CD4-positive, CD25-positive, alpha-beta regulatory T cell (primary cell): ENCODE measurements around the gene CTTN. TPM values are rescaled to one million over a fixed set of nuclear protein-coding genes. Genes with fewer than 3 reads are reported as not detected.

ENCODE experiments used
- ATAC-seq, 2 donors: fragments of 150-1000 bp; cut with Tn5 transposase; one replicate each; pipeline ENCODE4 v1.10.0; 2021; ENCODE audit warnings: low read depth in 2 of 2, moderate number of reproducible peaks in 2 of 2, moderate library complexity in 1 of 2
- DNase-seq, 3 donors: peaks; one replicate each; pipeline versions ENCODE4 v3.0.0 to v3.0.0-alpha.2; 2012 to 2022; ENCODE audit warnings: mixed read lengths in 1 of 3
- H3K27ac ChIP-seq: one replicate; pipeline ENCODE4 v1.7.0; 2013; ENCODE audit warnings: mild to moderate bottlenecking, low read length; ENCODE audit not compliant: insufficient read depth, poor library complexity, severe bottlenecking
- H3K27me3 ChIP-seq: one replicate; pipeline ENCODE4 v1.7.0; 2013; ENCODE audit warnings: low read length; ENCODE audit not compliant: control insufficient read depth, insufficient read depth
- H3K36me3 ChIP-seq: one replicate; pipeline ENCODE4 v1.7.0; 2013; ENCODE audit warnings: mild to moderate bottlenecking, low read length, moderate library complexity; ENCODE audit not compliant: control insufficient read depth, insufficient read depth
- H3K4me1 ChIP-seq: 2 replicates; pipeline ENCODE4 v1.7.0; 2013; ENCODE audit warnings: mild to moderate bottlenecking, low read length; ENCODE audit not compliant: insufficient read depth, control insufficient read depth, poor library complexity, severe bottlenecking
- H3K4me3 ChIP-seq: one replicate; pipeline ENCODE4 v1.7.0; 2013; ENCODE audit warnings: low read depth, mild to moderate bottlenecking, low read length, moderate library complexity
- H3K9me3 ChIP-seq, 2 experiments: 1 replicate in 1 of 2; 2 replicates in 1 of 2; pipeline ENCODE4 v1.7.0; 2013; ENCODE audit warnings: low read length in 2 of 2, mild to moderate bottlenecking in 1 of 2, moderate library complexity in 1 of 2; ENCODE audit not compliant: control insufficient read depth in 2 of 2
- H3K27ac Mint-ChIP-seq, 3 donors: one replicate each; pipeline ENCODE4 v1.8.0; 2020 to 2022; ENCODE audit warnings: mild to moderate bottlenecking in 3 of 3, mixed read lengths in 3 of 3, moderate library complexity in 2 of 3
- H3K27me3 Mint-ChIP-seq: one replicate; pipeline ENCODE4 v1.8.0; 2022; ENCODE audit warnings: mild to moderate bottlenecking, mixed read lengths
- H3K36me3 Mint-ChIP-seq: one replicate; pipeline ENCODE4 v1.8.0; 2020; ENCODE audit warnings: mixed read lengths
- H3K4me1 Mint-ChIP-seq, 4 donors: one replicate each; pipeline ENCODE4 v1.8.0; 2020 to 2022; ENCODE audit warnings: mixed read lengths in 4 of 4, mild to moderate bottlenecking in 1 of 4
- H3K4me3 Mint-ChIP-seq, 4 donors: one replicate each; pipeline ENCODE4 v1.8.0; 2020 to 2022; ENCODE audit warnings: mild to moderate bottlenecking in 4 of 4, mixed read lengths in 4 of 4, moderate library complexity in 3 of 4
- H3K9me3 Mint-ChIP-seq, 7 donors: one replicate each; pipeline ENCODE4 v1.8.0; 2020 to 2022; ENCODE audit warnings: mixed read lengths in 7 of 7, mild to moderate bottlenecking in 3 of 7, moderate library complexity in 2 of 7
- polyA plus RNA-seq, 4 donors: library from polyadenylated mRNA; unstranded; fragments of 300-500 nt; fragmentation: Illumina TruSeq; gene quantifications; one replicate each; pipeline ENCODE4 v1.2.3, GENCODE V29; 2021
- total RNA-seq: library from RNA; stranded (reverse); gene quantifications from one replicate; pipeline ENCODE4 v1.2.3, GENCODE V29; 2022

CTTN gene
- total and polyA plus RNA-seq, 5 donors from 2014 or later, result 0.37 to 5.4 TPM; not detected in 3

- Mint-ChIP-seq H3K27me3 (no peaks in the 10 kb centered on the region), H3K36me3 (no peaks in the 10 kb centered on the region), H3K27ac (no peak overlapping the region), H3K4me3 (no peak overlapping the region), H3K4me1 (no peaks in the 10 kb centered on the region), H3K9me3 (no peaks in the 10 kb centered on the region)
- H3K4me1 ChIP-seq, result no peaks in the 10 kb centered on the region
- no peak overlapping the region for H3K27ac ChIP-seq
- no peaks in the 10 kb centered on the region for H3K9me3 ChIP-seq
- no peak for DNase-seq
- H3K4me3 ChIP-seq, result no peak overlapping the region
- no peak for ATAC-seq
- no peaks in the 10 kb centered on the region for H3K27me3 ChIP-seq
- H3K36me3 ChIP-seq, result no peaks in the 10 kb centered on the region
Measured at GRCh38 chr11:70427436-70427835, 29.1 kb downstream of the CTTN start.

- ATAC-seq (no peak), DNase-seq (no peak)
- H3K4me1 ChIP-seq, result no peaks in the 10 kb centered on the region
- H3K4me3 ChIP-seq, result no peak overlapping the region
- no peaks in the 10 kb centered on the region for H3K27me3 ChIP-seq
- no peaks in the 10 kb centered on the region for H3K9me3 ChIP-seq
- H3K27ac ChIP-seq, result no peak overlapping the region
- Mint-ChIP-seq H3K4me3 (no peak overlapping the region), H3K9me3 (no peaks in the 10 kb centered on the region), H3K27ac (no peak overlapping the region), H3K27me3 (no peaks in the 10 kb centered on the region), H3K36me3 (no peaks in the 10 kb centered on the region), H3K4me1 (no peaks in the 10 kb centered on the region)
- no peaks in the 10 kb centered on the region for H3K36me3 ChIP-seq
Measured at GRCh38 chr11:70428701-70429427, 30.5 kb downstream of the CTTN start.

GRCh38 chr11:70429428-70429705 lies 31.0 kb downstream of the CTTN start:
- Histone ChIP-seq H3K4me3 (no peak overlapping the region), H3K4me1 (no peaks in the 10 kb centered on the region), H3K27me3 (no peaks in the 10 kb centered on the region), H3K36me3 (no peaks in the 10 kb centered on the region), H3K27ac (no peak overlapping the region), H3K9me3 (no peaks in the 10 kb centered on the region)
- Mint-ChIP-seq H3K27me3 (no peaks in the 10 kb centered on the region), H3K4me3 (no peak overlapping the region), H3K27ac (no peak overlapping the region), H3K36me3 (no peaks in the 10 kb centered on the region), H3K4me1 (no peaks in the 10 kb centered on the region), H3K9me3 (no peaks in the 10 kb centered on the region)
- ATAC-seq, result no peak
- DNase-seq, result no peak

- no peaks in the 10 kb centered on the region for H3K4me1 ChIP-seq
- H3K4me3 ChIP-seq, result no peak overlapping the region
- H3K9me3 ChIP-seq, result no peaks in the 10 kb centered on the region
- H3K9me3 Mint-ChIP-seq, result no peaks in the 10 kb centered on the region
- DNase-seq (no peak), ATAC-seq (no peak)
- no peaks in the 10 kb centered on the region for H3K4me1 Mint-ChIP-seq
- H3K27me3 Mint-ChIP-seq, result no peaks in the 10 kb centered on the region
- no peaks in the 10 kb centered on the region for H3K36me3 ChIP-seq
- H3K27ac Mint-ChIP-seq, result no peak overlapping the region
- no peak overlapping the region for H3K4me3 Mint-ChIP-seq
- H3K27me3 ChIP-seq, result no peaks in the 10 kb centered on the region
- H3K27ac ChIP-seq, result no peak overlapping the region
- no peaks in the 10 kb centered on the region for H3K36me3 Mint-ChIP-seq
Measured at GRCh38 chr11:70429724-70430521, 31.6 kb downstream of the CTTN start.

GRCh38 chr11:70430671-70431574 lies 32.6 kb downstream of the CTTN start:
- H3K4me1 ChIP-seq, result no peaks in the 10 kb centered on the region
- no peak overlapping the region for H3K27ac Mint-ChIP-seq
- H3K27ac ChIP-seq, result no peak overlapping the region
- ATAC-seq (no peak), DNase-seq (no peak)
- H3K27me3 Mint-ChIP-seq, result no peaks in the 10 kb centered on the region
- H3K36me3 ChIP-seq, result no peaks in the 10 kb centered on the region
- H3K27me3 ChIP-seq, result no peaks in the 10 kb centered on the region
- H3K9me3 ChIP-seq, result no peaks in the 10 kb centered on the region
- H3K4me1 Mint-ChIP-seq, result no peaks in the 10 kb centered on the region
- no peaks in the 10 kb centered on the region for H3K9me3 Mint-ChIP-seq
- H3K36me3 Mint-ChIP-seq, result no peaks in the 10 kb centered on the region
- no peak overlapping the region for H3K4me3 ChIP-seq
- no peak overlapping the region for H3K4me3 Mint-ChIP-seq

- Mint-ChIP-seq H3K27ac (no peak overlapping the region), H3K4me1 (no peaks in the 10 kb centered on the region), H3K27me3 (no peaks in the 10 kb centered on the region), H3K4me3 (no peak overlapping the region), H3K9me3 (no peaks in the 10 kb centered on the region), H3K36me3 (no peaks in the 10 kb centered on the region)
- Histone ChIP-seq H3K27ac (no peak overlapping the region), H3K36me3 (no peaks in the 10 kb centered on the region), H3K27me3 (no peaks in the 10 kb centered on the region), H3K9me3 (no peaks in the 10 kb centered on the region), H3K4me1 (no peaks in the 10 kb centered on the region), H3K4me3 (no peak overlapping the region)
- ATAC-seq (no peak), DNase-seq (no peak)
Measured at GRCh38 chr11:70431611-70432010, 33.3 kb downstream of the CTTN start.

GRCh38 chr11:70432065-70432464 lies 33.7 kb downstream of the CTTN start:
- ATAC-seq, result no peak
- H3K4me1 ChIP-seq, result no peaks in the 10 kb centered on the region
- H3K9me3 ChIP-seq, result no peaks in the 10 kb centered on the region
- DNase-seq, result no peak
- no peaks in the 10 kb centered on the region for H3K9me3 Mint-ChIP-seq
- H3K36me3 Mint-ChIP-seq, result no peaks in the 10 kb centered on the region
- H3K4me3 ChIP-seq, result no peak overlapping the region
- H3K27me3 ChIP-seq, result no peaks in the 10 kb centered on the region
- H3K27ac ChIP-seq, result no peak overlapping the region
- H3K4me3 Mint-ChIP-seq, result no peak overlapping the region
- no peaks in the 10 kb centered on the region for H3K27me3 Mint-ChIP-seq
- H3K36me3 ChIP-seq, result no peaks in the 10 kb centered on the region
- H3K27ac Mint-ChIP-seq, result no peak overlapping the region
- no peaks in the 10 kb centered on the region for H3K4me1 Mint-ChIP-seq
